NCI-H2081 (cell line): Measurements from ENCODE around the gene PAX3.

Source experiments
- DNase-seq, 2 experiments: peaks; one replicate each; lab custom pipeline; 2025; lab: John Stamatoyannopoulos, UW

PAX3 gene

GRCh38 chr2:222269132-222269531, 29.7 kb downstream of the PAX3 start:
- no peak for DNase-seq

GRCh38 chr2:222268311-222268990, 30.3 kb downstream of the PAX3 start:
- no peak for DNase-seq

- DNase-seq, result no peak
Measured at GRCh38 chr2:222264791-222265320, 33.9 kb downstream of the PAX3 start.

GRCh38 chr2:222261504-222261903, 37.3 kb downstream of the PAX3 start:
- no peak for DNase-seq

- DNase-seq, result no peak
Measured at GRCh38 chr2:222257645-222258044, 41.2 kb downstream of the PAX3 start.

GRCh38 chr2:222256250-222256649, 42.5 kb downstream of the PAX3 start:
- DNase-seq, result no peak

- DNase-seq, result no peak
Measured at GRCh38 chr2:222255090-222255489, 43.7 kb downstream of the PAX3 start.

GRCh38 chr2:222250313-222250712, 48.5 kb downstream of the PAX3 start:
- no peak for DNase-seq

- no peak for DNase-seq
Measured at GRCh38 chr2:222249444-222249843, 49.4 kb downstream of the PAX3 start.

GRCh38 chr2:222248818-222249217, 50.0 kb downstream of the PAX3 start:
- no peak for DNase-seq

- no peak for DNase-seq
Measured at GRCh38 chr2:222248256-222248655, 50.5 kb downstream of the PAX3 start.

- DNase-seq, result no peak
Measured at GRCh38 chr2:222242532-222242931, 56.3 kb downstream of the PAX3 start.

- DNase-seq, result peak; percentile 46 to 80
Measured at GRCh38 chr2:222241128-222241870, 57.5 kb downstream of the PAX3 start.

- DNase-seq, result no peak
Measured at GRCh38 chr2:222240676-222241049, 58.1 kb downstream of the PAX3 start.

- DNase-seq, result peak in 1 of 2 experiments; percentile 27
Measured at GRCh38 chr2:222239945-222240675, 58.7 kb downstream of the PAX3 start.

GRCh38 chr2:222239091-222239490, 59.7 kb downstream of the PAX3 start:
- no peak for DNase-seq

- no peak for DNase-seq
Measured at GRCh38 chr2:222238072-222238471, 60.7 kb downstream of the PAX3 start.

GRCh38 chr2:222232839-222233238, 66.0 kb downstream of the PAX3 start:
- no peak for DNase-seq

- no peak for DNase-seq
Measured at GRCh38 chr2:222232372-222232771, 66.4 kb downstream of the PAX3 start.

- DNase-seq, result no peak
Measured at GRCh38 chr2:222228054-222228453, 70.7 kb downstream of the PAX3 start.

- DNase-seq, result no peak
Measured at GRCh38 chr2:222218786-222219185, 80.0 kb downstream of the PAX3 start.

GRCh38 chr2:222217712-222218111, 81.1 kb downstream of the PAX3 start:
- DNase-seq, result no peak

GRCh38 chr2:222214885-222215284, 83.9 kb downstream of the PAX3 start:
- no peak for DNase-seq
